HFF-Myc (cell line): Measurements from ENCODE around the gene DESI1.

Source experiments
- DNase-seq: peaks from one replicate; pipeline ENCODE4 v3.0.0-alpha.2; 2011; ENCODE audit warnings: low read depth; ENCODE audit errors: extremely low read depth
- H3K4me3 ChIP-seq: replicated peaks from 2 replicates; pipeline ENCODE4 v1.5.1; 2011; ENCODE audit warnings: low read depth, mild to moderate bottlenecking, control low read depth, low read length
- CTCF ChIP-seq: IDR thresholded peaks from 2 replicates; pipeline ENCODE4 v1.5.1; 2012; ENCODE audit warnings: mild to moderate bottlenecking, low read depth, low read length, control low read depth; ENCODE audit errors: missing control alignments

Gene DESI1

GRCh38 chr22:41568811-41569210 lies 52.0 kb downstream of the DESI1 start:
- TF ChIP-seq CTCF, result no peak
- H3K4me3 ChIP-seq, result no peak overlapping the region
- DNase-seq, result no peak

- no peak overlapping the region for H3K4me3 ChIP-seq
- TF ChIP-seq CTCF, result no peak
- no peak for DNase-seq
These were observed 53.4 kb downstream of the DESI1 start for GRCh38 chr22:41567512-41567768.

GRCh38 chr22:41565403-41566054 lies 55.3 kb downstream of the DESI1 start:
- peak; percentile 81 for DNase-seq
- no peak overlapping the region for H3K4me3 ChIP-seq
- no peak for TF ChIP-seq CTCF

- H3K4me3 ChIP-seq, result no peak overlapping the region
- DNase-seq, result no peak
- no peak for TF ChIP-seq CTCF
These were observed 56.3 kb downstream of the DESI1 start for GRCh38 chr22:41564563-41564962.

- no peak for TF ChIP-seq CTCF
- peak; percentile 81 for DNase-seq
- peak overlapping the region; percentile 27 for H3K4me3 ChIP-seq
These were observed 57.7 kb downstream of the DESI1 start for GRCh38 chr22:41563051-41563711.

- peak overlapping the region; percentile 27; the same call in 1 of the 2 replicates for H3K4me3 ChIP-seq
- no peak for TF ChIP-seq CTCF
- DNase-seq, result no peak
These were observed 58.4 kb downstream of the DESI1 start for GRCh38 chr22:41562461-41562860.
